SJCRH30 (cell line): ENCODE data around the gene ACSF2. TPM values are rescaled to one million over a fixed set of nuclear protein-coding genes. Genes with fewer than 3 reads are reported as not detected.

Source experiments
- DNase-seq, 2 experiments: peaks; one replicate each; pipeline ENCODE4 v3.0.0-alpha.2; 2015 to 2020
- H3K27ac ChIP-seq: fragments of 250-450 bp; sonication (Bioruptor Pico); 2 replicates; pipeline ENCODE4 v1.5.1; 2020; ENCODE audit warnings: mild to moderate bottlenecking, moderate library complexity
- H3K27me3 ChIP-seq: fragments of 250-450 bp; sonication (Bioruptor Pico); 2 replicates; pipeline ENCODE4 v1.5.1; 2020; ENCODE audit warnings: mild to moderate bottlenecking, moderate library complexity
- H3K36me3 ChIP-seq: fragments of 250-450 bp; sonication (Bioruptor Pico); 2 replicates; pipeline ENCODE4 v1.5.1; 2020; ENCODE audit warnings: mild to moderate bottlenecking, moderate library complexity
- H3K4me1 ChIP-seq: fragments of 250-450 bp; sonication (Bioruptor Pico); 2 replicates; pipeline ENCODE4 v1.5.1; 2020; ENCODE audit warnings: mild to moderate bottlenecking, moderate library complexity
- H3K4me3 ChIP-seq: fragments of 250-450 bp; sonication (Bioruptor Pico); 2 replicates; pipeline ENCODE4 v1.5.1; 2020; ENCODE audit warnings: mild to moderate bottlenecking, moderate library complexity
- H3K9me3 ChIP-seq: fragments of 250-450 bp; sonication (Bioruptor Pico); replicated peaks from 2 replicates; pipeline ENCODE4 v1.5.1; 2020; ENCODE audit warnings: mild to moderate bottlenecking, moderate library complexity
- total RNA-seq: library from RNA; depleted of rRNA; stranded (reverse); fragments of >200 nt; shearing (Covaris generic); gene quantifications from 2 replicates; pipeline ENCODE4 v1.2.3, GENCODE V29; 2014

The ACSF2 gene
- total RNA-seq, 1 experiment from 2014 or later = 6.3 TPM

DNA sequence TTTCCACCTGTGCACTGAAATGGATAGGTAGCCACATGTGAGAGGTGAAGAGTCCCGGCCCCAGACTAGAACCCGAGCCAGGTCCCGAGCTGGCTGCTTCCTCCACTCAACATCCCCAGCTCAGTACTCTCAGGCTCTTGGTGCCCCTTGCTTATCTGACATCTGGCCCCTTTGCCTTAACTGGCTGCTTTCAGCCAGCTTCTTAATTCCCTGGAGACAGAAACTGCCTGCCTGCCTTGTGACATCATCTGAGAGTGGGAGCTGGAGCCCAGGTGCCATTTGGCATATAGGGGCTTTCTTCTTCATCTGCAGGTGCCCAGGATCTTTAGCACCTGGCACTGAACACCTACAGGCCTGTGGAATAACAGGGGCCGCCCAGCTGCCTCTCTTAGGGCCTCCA is 33.7 kb downstream of the ACSF2 start:
- Histone ChIP-seq H3K36me3 (no peaks in the 10 kb centered on the region), H3K4me1 (no peaks in the 10 kb centered on the region), H3K27ac (no peak overlapping the region), H3K9me3 (no peaks in the 10 kb centered on the region), H3K4me3 (no peak overlapping the region), H3K27me3 (no peaks in the 10 kb centered on the region)
- DNase-seq = no peak

DNA sequence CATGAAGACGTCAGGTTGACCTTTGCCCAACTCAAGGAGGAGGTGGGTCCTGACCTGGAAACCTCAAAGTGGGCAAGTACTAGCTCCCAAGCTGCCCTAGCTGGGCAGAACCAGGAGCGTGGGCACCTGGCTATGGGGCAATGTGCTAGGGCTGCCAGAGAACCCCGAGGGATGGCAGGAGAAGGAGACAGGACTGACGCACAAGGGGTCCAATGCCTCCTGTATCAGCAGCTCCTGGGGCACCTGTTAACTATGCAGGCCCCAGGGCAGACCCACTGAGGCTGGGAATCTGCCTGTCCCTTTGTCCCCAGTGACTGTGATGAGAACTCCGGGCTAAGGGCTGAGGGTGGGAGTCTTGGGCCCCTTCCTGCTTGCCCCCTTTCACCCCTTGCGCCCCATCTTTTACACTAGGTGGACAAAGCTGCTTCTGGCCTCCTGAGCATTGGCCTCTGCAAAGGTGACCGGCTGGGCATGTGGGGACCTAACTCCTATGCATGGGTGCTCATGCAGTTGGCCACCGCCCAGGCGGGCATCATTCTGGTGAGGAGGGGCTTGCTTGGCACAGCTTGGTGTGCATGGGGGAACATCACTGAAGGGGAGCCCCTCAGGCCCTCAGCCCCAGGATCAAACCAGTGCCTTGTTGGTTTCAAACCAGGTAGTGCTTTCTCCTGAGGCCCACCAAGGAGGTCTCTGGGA is 35.0 kb downstream of the ACSF2 start:
- Histone ChIP-seq H3K27me3 (no peaks in the 10 kb centered on the region), H3K36me3 (no peaks in the 10 kb centered on the region), H3K4me3 (no peak overlapping the region), H3K27ac (no peak overlapping the region), H3K9me3 (no peaks in the 10 kb centered on the region), H3K4me1 (no peaks in the 10 kb centered on the region)
- no peak for DNase-seq

DNA sequence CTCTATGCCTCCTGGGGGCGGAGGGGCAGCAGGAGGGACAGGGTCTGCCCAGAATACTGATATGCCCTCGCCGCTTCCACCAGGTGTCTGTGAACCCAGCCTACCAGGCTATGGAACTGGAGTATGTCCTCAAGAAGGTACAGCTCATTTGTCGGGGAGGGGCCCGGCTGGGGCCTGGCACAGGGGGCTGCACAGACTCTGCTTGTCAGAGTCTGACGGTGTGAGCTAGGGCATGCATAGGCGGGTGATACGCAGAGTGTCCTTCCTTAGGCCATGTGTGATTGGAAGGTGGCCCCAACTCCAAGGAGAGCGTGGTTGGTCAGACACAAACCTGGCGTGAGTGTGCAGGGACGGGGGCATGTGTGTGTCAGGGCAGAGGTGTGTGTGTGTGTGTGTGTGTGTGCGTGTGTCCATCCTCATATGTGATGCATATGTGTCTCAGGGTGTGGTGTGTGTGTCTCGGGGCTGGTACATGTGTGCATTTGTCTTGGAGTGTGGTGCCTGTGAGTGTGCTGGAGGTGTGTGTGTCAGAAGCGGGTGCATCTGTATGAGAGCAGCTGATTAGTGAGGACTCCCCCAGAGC is 35.6 kb downstream of the ACSF2 start:
- H3K36me3 ChIP-seq = no peaks in the 10 kb centered on the region
- no peaks in the 10 kb centered on the region for H3K9me3 ChIP-seq
- H3K4me3 ChIP-seq = no peak overlapping the region
- no peaks in the 10 kb centered on the region for H3K27me3 ChIP-seq
- no peaks in the 10 kb centered on the region for H3K4me1 ChIP-seq
- DNase-seq = no peak
- no peak overlapping the region for H3K27ac ChIP-seq

DNA sequence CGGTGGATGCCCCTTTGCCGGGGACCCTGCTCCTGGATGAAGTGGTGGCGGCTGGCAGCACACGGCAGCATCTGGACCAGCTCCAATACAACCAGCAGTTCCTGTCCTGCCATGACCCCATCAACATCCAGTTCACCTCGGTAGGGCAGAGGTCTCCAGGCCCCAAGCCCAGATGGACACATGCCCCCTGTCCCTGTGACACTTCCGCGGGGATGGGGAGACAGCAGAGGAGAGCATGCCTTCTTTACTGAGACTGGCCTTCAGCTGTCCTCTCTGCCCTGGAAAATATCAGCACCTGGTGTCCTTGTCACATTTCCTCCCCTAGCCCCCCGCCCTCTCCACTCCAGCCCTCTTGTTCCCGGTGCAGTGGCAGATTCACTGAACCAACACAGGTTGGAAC is 36.4 kb downstream of the ACSF2 start:
- Histone ChIP-seq H3K4me3 (no peak overlapping the region), H3K4me1 (no peaks in the 10 kb centered on the region), H3K27ac (no peak overlapping the region), H3K27me3 (no peaks in the 10 kb centered on the region), H3K9me3 (no peaks in the 10 kb centered on the region), H3K36me3 (no peaks in the 10 kb centered on the region)
- DNase-seq = no peak

DNA sequence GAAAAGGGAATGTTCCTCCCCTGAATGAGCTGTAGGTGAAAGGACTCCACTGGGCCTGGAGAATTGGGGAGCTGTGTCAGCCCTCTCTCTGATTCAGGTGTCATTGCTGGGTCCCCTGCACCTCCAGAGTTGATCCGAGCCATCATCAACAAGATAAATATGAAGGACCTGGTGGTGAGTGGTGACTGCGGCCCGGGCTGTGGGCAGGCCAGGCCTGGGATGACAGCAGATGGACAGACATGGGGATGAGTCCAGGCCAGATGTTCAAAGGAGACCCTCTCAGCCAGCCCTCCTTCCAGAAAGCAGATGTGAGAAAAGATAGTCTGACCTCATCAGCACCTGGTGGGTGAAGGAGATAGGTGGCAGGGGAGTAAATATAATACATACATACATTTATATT is 38.1 kb downstream of the ACSF2 start:
- Histone ChIP-seq H3K27me3 (no peaks in the 10 kb centered on the region), H3K36me3 (no peaks in the 10 kb centered on the region), H3K27ac (no peak overlapping the region), H3K9me3 (no peaks in the 10 kb centered on the region), H3K4me3 (no peak overlapping the region), H3K4me1 (no peaks in the 10 kb centered on the region)
- DNase-seq = no peak

DNA sequence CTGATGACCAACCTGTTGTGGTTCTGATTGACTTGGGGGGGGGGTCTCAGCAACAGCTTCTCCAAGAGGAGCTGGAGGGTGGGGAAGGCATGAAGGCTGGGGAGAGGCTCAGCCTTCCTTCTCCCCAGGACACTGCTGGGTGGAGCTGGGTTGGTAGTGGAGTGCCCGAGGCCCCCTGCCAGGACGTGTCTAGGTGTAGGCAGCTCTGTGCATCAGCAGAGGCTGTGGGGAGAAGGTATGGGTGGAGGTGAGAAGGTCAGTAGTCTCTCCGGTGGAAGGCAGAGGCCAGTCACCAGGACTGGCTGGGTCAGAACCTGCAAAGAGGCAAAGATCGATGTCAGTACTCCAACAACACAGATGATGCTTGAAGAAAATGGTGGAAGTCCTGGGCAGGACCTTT is 38.7 kb downstream of the ACSF2 start:
- no peak for DNase-seq
- Histone ChIP-seq H3K4me3 (no peak overlapping the region), H3K9me3 (no peaks in the 10 kb centered on the region), H3K36me3 (no peaks in the 10 kb centered on the region), H3K4me1 (no peaks in the 10 kb centered on the region), H3K27me3 (no peaks in the 10 kb centered on the region), H3K27ac (no peak overlapping the region)

DNA sequence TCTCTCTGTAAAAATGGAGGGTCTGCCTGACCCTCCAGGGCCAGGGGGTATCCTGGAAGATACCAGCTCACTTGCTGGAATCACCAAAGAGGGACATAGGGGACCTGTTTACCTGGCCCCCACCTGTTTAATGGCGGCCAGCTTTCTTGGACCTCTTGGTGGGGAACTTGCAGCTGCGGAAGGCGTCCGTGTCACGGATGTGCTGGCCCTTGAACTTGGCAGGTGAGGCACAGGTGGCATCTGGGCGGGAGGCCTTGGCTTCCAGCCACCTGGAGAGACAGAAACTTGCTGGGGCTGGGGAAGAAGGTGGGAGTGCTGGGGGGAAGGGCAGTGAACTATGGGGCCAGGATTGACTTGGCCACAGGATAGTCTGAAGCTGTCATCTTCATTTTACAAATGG is 39.2 kb downstream of the ACSF2 start:
- H3K36me3 ChIP-seq = no peaks in the 10 kb centered on the region
- H3K4me1 ChIP-seq = no peaks in the 10 kb centered on the region
- H3K27ac ChIP-seq = no peak overlapping the region
- no peaks in the 10 kb centered on the region for H3K9me3 ChIP-seq
- DNase-seq = no peak
- H3K4me3 ChIP-seq = no peak overlapping the region
- H3K27me3 ChIP-seq = no peaks in the 10 kb centered on the region

DNA sequence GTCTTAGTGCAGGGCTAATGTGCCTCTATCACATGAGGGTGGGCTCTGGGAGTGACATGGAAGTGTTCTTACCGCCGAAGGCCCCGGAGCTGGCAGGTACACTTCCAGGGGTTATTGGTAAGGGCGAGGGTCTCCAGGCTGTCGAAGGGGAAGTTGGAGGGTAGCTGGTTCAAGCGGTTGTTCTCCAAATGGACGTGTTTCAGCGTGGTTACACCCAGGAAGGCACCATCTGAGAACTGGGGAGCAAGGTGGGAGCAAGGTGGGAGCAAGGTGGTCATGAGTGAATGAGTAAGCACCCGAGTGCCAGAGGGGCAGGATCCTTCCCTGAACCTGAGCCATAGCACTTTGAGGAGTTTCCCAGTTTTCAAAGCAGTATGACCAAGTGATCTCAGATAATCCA is 39.6 kb downstream of the ACSF2 start:
- Histone ChIP-seq H3K4me3 (no peak overlapping the region), H3K36me3 (no peaks in the 10 kb centered on the region), H3K4me1 (no peaks in the 10 kb centered on the region), H3K27ac (no peak overlapping the region), H3K27me3 (no peaks in the 10 kb centered on the region), H3K9me3 (no peaks in the 10 kb centered on the region)
- DNase-seq = no peak

DNA sequence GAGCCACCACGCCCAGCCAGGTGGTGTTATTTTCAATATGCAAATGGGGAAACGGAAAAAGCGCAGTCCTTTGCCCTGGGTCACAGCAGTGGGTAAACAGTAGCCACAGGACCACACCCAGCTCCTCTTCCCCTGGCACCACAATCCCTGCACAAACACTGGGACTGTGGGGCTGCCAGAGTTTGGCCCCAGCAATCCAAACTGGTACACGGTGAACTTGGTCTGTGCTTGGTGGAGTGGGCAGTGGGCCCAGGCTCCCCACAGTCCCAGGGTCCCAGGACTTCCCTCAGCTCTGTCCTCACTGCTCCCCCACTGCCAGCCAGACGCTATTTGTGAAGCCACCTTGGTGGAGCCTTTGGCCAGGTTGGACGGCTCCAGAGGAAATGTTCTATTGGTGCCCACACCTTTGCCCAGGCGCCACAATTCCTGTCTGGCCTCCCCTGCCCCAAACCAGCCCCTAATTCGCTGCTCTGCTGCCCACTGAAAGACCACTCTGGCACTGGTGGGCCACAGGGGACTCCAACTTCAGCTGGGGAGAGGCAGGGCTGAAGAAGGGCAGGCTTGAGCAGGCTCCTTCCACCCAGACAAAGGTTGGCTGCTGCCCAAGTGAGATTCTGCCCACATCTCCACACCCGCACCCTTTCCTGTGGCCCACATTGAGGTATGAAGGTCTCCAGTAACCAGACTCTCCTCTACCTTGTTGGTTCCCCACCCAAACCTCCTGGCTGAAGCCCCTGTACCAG is 40.5 kb downstream of the ACSF2 start:
- Histone ChIP-seq H3K27me3 (no peaks in the 10 kb centered on the region), H3K9me3 (no peaks in the 10 kb centered on the region), H3K4me3 (no peak overlapping the region), H3K27ac (no peak overlapping the region), H3K4me1 (no peaks in the 10 kb centered on the region), H3K36me3 (no peaks in the 10 kb centered on the region)
- DNase-seq = no peak

DNA sequence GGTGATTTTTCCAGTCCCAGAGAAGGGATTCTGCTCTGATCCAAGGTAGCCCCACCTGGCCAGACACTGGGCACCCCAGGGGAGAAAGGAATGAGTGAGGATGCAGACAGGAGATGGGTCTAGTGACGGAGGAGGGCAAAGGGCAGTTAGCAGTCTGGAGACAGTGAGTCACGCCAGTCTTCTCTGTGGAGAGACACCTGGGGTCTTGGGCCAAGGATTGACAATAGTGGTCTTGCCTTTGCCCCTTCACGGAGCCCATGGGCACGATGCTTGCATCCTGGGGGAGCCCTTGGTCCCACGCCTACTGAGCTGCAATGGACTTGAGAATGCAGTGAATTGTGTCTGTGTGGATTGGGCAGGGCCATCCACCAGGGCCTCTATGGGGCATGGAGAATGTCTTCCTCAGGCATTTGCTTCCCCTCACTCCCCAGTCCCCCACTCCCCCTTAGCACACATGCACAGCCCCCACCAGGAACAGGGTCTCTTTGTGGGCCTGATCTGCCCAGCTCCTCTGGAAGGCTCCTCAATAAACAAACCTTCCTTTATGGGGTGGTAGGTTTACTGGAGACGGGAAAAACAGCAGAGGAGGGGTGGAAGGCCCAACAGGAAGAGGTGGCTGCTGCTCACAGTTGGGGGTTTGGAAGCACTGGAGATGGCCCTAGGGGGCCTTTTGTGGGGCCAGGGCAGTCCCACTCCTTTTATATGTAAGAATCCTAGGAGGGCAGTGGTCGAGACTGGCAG is 41.3 kb downstream of the ACSF2 start:
- no peak for DNase-seq
- H3K4me1 ChIP-seq = no peaks in the 10 kb centered on the region
- no peak overlapping the region for H3K27ac ChIP-seq
- no peaks in the 10 kb centered on the region for H3K27me3 ChIP-seq
- H3K36me3 ChIP-seq = no peaks in the 10 kb centered on the region
- H3K4me3 ChIP-seq = no peak overlapping the region
- no peaks in the 10 kb centered on the region for H3K9me3 ChIP-seq

DNA sequence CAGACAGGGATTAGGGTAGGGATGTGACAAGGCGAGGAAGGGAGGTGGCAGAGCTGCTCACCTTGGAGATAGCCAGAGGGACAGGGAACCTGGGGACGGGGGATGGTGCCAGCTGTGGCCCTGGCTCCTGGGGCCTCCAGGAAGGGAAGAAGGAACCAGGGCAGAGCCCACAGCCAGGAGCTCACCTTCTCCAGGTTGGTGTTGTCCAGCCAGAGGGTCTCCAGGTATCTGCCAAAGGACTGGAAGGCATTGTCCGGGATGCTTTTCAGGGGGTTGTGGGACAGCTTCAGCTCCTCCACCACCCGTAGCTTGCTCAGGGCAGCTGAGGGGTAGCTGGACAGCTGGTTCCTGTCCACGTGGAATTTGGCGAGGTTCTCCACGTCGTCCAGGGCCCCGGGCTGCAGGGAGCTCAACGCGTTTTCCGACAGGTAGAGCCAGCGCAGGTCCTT is 41.9 kb downstream of the ACSF2 start:
- H3K4me1 ChIP-seq = no peaks in the 10 kb centered on the region
- DNase-seq = no peak
- no peaks in the 10 kb centered on the region for H3K27me3 ChIP-seq
- no peak overlapping the region for H3K4me3 ChIP-seq
- H3K9me3 ChIP-seq = no peaks in the 10 kb centered on the region
- H3K27ac ChIP-seq = no peak overlapping the region
- no peaks in the 10 kb centered on the region for H3K36me3 ChIP-seq

DNA sequence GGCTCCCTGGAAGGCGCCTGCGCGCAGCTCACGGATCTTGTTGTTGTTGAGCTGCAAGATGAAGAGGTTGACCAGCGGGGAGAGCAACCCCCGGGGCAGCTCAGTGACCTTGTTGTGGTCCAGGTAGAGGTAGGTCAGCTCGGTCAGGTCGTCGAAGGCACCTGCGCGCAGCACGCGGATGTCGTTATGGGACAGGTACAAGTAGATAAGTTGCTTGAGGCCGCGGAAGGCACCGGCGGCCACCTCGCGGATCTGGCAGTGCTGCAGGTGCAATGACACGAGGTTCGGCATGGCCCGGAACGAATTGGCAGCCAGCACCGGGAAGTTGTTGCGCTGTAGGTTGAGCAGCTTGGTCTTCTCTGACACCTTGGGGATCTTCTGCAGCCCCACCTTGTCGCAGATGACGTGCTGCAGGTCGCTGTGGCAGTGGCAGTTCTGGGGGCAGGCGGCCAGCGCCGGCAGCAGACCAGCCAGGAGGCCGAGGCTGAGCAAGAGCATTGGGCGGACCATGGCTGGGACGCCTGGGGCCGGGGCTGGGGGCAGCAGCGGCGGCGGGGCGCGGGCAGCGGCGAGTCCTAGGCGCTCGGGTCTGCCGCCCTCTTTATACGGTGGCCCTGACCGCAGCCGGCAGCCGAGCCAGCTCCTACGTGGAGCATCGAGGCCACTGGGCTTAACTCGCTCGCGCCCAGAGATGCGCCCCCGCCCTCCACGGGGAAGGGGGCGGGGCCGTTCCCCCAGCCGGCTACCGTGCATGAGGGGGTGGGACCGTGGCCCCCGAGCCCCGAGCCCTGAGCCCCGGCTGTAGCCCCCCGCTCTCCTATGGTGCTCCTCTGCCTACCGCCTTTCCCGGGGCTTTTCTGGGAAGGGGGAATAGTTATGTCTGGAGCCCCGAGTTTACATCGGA is 42.5 kb downstream of the ACSF2 start, which contains the start of gene CHAD:
TSS of gene CHAD (minus strand) at position 577 of the 904 bp plus-strand sequence. CDS start at position 510, 67 bp downstream.
- no peaks in the 10 kb centered on the region for H3K36me3 ChIP-seq
- H3K4me3 ChIP-seq = peak within 1 kb of the TSS; percentile 2; the same call in 1 of the 2 replicates
- no peak within 1 kb of the TSS for H3K27ac ChIP-seq
- H3K4me1 ChIP-seq = no peaks in the 10 kb centered on the region
- DNase-seq = no peak
- H3K9me3 ChIP-seq = no peaks in the 10 kb centered on the region
- H3K27me3 ChIP-seq = no peaks in the 10 kb centered on the region

DNA sequence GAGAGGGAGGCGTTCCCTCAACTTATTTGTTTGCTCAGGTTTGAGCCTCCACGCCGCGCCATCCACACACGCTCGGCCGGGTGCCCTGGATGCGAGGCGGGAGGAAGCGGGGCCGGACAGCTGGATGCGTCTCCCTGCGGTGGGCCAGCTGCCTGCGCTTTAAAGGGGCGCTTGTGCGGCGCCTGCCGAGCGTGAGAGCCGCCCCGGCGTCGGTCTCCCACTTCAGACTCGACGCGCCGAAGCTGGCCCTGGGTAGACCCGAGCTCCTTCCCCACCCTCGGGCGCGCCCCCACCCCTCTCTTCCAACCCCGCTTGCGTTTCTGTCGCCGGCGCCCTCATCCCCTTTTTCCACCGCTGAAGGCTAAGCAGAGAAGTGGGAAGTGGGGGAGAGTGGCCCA is 43.2 kb downstream of the ACSF2 start:
- Histone ChIP-seq H3K27me3 (no peaks in the 10 kb centered on the region), H3K36me3 (no peaks in the 10 kb centered on the region), H3K9me3 (no peaks in the 10 kb centered on the region), H3K4me1 (no peaks in the 10 kb centered on the region), H3K27ac (no peak overlapping the region), H3K4me3 (peak overlapping the region; percentile 2; the same call in 1 of the 2 replicates)
- peak in 1 of 2 experiments; percentile 20 for DNase-seq

DNA sequence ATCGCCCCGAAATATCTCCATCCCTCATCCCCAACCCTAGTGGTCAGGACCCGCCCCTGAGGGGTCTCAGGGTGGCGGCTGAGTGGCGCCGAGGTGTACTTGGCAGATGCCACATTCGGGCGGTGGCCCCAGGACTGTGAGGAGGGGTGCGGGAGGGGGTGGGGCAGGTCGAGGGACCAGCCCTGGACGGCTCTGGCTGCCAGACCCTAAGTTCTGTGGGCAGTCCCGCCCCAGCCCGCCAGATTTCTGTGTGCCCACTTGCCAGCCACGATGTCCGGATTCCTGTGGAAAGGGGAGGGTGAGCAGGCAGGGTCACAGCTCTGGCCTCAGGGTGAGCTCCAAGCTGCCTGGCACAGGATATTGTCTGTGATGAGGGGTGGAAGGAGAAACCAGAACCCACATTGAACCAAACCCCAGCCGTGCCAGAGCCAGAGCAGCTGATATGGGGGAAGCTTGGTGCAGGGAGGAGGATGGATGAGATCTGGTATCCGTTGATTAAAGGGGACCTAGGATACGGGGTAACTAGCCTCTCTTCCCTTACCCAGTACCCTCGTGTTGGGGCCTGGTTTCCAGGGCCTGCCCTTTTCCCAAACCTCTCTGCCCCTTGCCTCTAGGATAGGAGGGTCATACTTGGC is 43.8 kb downstream of the ACSF2 start:
- Histone ChIP-seq H3K4me1 (no peaks in the 10 kb centered on the region), H3K36me3 (no peaks in the 10 kb centered on the region), H3K9me3 (no peaks in the 10 kb centered on the region), H3K4me3 (no peak overlapping the region), H3K27me3 (no peaks in the 10 kb centered on the region), H3K27ac (no peak overlapping the region)
- no peak for DNase-seq
